Colon (tissue), 2 donors: Measurements from ENCODE around the gene SPATA45.

Experiments
- FAIRE-seq: peaks from 2 replicates; lab custom pipeline; 2012; peaks lifted over from hg19 to GRCh38; lab: Jason Lieb, UNC
- donor health status: control.
- donor health status: control.

Gene SPATA45

DNA sequence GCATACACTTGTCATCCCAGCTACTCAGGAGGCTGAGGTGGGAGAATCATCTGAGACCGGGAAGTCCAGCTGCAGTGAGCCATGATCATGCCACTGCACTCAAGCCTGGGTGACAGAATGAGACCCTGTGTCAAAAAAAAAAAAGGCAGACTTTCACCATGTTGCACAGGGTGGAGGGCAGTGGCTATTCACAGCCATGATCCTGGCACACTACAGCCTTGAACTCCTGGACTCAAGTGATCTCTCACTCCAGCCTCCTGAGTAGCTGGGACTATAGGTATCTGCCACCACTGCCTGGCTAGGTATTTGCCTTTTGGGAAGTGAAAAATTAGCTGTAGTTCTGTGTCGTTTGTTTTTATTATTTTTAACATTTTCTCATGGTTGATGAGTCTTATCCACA lies 19.1 kb downstream of the SPATA45 start:
- FAIRE-seq: no peak

DNA sequence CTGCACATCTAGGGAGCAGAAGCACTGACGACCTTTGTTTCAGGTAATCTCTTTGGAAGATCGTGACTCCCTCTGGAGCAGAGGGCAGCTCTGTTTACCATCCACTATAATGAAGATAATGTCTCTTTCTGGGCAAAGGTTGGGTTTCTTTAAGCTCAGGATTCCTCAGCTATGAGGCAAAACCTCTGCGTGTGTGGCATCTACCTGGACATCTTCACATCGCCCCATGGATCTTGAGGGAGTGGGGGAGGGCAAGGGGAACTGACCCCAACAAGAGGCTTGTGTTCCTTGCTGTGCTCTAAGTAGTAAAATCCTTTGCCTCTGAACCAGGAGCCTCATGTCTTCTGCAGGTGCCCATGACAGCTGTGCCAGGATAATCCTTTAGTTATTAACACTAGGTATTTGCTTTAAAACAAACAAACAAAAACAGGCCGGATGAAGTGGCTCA lies 19.6 kb downstream of the SPATA45 start:
- no peak for FAIRE-seq

DNA sequence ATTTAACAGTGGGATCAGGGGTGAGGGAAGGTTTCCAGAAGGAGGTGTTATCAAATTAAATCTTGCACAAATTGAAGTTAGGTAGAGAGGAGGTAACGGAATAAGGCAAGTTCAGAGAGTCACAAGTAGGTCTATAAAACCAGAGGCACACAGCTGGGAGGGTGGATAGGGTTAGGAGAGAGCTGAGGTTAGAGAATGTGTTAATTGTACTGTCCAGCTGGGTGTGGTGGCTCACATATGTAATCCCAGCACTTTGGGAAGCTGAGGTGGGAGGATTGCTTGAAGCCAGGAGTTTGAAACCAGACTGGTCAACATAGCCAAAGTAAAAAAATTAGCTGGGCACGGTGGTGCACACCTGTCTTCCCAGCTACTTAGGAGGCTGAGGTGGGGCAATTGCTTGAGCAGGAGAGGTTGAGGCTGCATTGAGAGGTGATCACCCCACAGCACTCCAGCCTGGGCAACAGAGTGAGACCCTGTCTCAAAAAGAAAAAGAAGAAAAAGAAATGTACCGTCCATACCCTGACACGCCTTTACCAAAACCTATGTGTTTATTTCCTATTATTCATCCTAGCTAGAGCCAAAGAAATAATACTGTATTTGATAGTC lies 20.2 kb downstream of the SPATA45 start:
- FAIRE-seq: no peak

DNA sequence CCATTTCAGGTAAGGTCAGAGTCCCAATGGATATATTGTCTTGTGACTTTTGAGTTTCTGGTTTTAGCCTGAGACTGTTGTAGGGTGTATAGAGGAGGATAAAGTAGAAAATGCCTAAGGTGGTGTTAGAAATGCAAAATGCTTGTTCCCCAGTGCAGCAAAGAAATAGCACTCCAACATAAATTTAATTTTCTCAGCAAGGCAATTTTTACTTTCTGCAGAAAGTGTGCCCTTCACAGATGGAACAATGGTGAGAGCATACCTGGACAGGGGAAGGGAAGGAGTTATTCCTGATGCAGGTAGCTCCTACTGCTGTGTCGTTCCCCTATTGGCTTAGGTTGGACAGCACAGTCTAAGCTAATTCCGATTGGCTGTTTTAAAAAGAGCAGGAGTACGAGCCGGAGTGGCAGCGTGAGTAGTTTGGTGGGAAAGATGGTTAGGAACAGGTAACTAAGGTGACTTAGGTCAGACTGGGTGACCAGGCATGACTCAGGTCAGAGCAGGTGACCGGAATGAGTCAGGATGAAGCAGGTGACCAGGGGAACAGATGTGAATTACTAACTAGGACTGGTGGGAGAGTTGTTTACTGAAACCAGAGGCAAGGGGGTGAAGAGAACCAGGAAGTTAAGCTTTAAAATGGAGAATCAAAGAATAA lies 21.5 kb downstream of the SPATA45 start:
- no peak for FAIRE-seq

DNA sequence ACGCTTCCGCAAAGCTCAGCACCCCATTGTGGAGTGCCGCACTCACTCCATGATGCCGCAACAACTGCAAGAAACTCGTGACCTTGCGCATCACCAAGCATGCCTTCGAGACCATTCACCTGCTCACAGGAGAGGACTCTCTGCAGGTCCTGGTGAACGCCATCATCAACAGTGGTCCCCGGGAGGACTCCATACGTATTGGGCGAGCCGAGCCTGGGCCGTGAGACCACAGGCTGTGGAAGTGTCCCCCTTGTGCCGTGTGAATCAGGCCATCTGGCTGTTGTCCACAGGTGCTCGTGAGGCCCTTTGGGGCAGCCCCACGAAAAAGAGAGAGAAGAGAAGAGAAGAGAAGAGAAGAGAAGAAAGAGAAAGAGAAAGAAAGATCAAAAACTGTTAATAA lies 23.2 kb downstream of the SPATA45 start:
- no peak for FAIRE-seq

DNA sequence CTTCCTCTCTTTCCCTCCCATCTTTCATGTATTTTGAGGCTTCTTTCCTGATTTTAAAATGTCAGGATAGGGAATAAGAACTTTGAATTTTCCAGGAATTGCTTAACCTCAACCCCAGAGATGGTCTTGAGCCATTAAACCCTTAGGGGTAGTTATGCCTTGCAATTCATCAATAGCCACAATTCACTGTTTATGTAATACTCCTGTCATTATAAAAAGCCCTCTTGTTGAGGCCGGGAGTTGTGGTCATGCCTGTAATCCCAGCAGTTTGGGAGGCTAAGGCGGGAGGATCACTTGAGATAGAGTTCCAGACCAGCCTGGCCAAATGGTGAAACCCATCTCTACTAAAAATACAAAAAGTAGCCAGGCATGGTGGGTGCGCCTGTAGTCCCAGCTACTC lies 24.5 kb downstream of the SPATA45 start:
- FAIRE-seq: no peak

GRCh38 chr1:212820969-212821368 lies 26.5 kb downstream of the SPATA45 start:
- FAIRE-seq: no peak

- no peak for FAIRE-seq
Observed at GRCh38 chr1:212819726-212820125, 27.7 kb downstream of the SPATA45 start.

DNA sequence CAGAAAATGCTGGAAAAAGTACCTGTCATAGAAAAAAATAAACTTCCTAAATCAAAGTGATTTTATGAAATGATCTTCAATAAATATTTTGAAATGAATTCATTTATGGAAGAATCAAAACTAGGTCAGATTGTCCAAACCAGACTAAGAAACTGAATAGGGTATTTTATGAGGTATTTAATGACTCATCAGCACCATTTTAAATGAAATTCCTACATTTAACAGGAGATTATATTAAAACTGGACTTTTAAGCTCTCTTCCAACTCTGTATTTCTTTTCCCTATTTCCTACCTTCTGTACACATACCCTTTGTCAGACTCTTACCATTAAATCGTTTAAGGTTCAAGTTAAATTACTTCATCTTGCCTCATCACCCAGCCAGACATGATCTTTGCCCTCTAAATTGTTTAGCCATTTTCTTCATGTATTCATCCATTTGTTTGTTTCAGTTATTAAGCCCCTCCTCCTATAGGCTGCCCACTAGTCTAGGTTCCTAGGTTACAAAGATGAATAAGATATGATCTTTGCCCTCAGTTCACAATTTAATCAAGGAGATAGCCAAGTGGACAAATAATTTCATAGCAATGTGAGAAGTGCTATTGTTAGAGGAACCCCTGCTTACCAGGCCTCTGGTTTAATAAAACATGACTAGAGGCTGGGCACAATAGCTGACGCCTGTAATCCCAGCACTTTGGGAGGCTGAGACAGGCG lies 30.7 kb downstream of the SPATA45 start:
- no peak for FAIRE-seq

DNA sequence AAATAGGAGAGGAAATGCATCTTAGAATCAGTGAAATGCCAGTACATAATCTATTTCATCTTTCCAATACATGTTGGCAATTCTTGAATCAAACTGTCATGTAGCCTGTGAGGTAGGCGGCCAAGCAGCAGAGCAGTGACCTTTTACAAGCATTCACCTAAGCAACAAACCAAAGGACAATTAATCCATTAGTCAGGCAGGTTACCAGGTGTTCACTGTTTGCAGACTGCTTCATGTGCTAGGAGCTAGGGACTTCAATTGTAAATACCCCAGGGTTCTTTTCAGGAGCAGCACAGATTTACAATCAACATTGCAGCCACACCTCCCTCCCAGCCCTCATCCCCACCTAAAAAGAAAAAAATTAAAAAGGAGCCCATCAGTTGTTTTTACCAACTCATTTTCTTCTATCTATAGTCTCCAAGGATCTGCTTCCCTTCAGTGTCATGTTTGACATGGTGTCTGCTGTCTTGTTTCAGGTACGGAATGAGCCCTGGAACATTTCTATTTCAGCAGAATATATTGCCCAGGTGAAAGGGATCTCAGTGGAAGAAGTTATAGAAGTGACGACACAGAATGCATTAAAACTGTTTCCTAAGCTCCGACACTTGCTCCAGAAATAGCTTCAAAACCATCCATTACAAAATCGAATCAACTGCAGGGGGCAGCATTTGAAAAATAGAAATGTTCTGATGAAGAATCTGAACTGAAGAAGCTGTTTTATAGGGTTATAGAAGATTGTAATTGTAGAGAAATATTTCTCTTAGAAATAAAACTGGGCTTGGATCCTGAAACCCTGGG lies 32.7 kb downstream of the SPATA45 start:
- no peak for FAIRE-seq

- FAIRE-seq: no peak
Observed at GRCh38 chr1:212805767-212806166, 41.7 kb downstream of the SPATA45 start.

- no peak for FAIRE-seq
Observed at GRCh38 chr1:212797681-212798080, 49.8 kb downstream of the SPATA45 start.

GRCh38 chr1:212794561-212795014 lies 52.9 kb downstream of the SPATA45 start:
- FAIRE-seq: no peak

GRCh38 chr1:212792396-212792908 lies 55.0 kb downstream of the SPATA45 start:
- no peak for FAIRE-seq

- FAIRE-seq: no peak
Observed at GRCh38 chr1:212791676-212792395, 55.6 kb downstream of the SPATA45 start, which contains the start of the genes NSL1 and TATDN3. Gene NSL1, minus strand, starts transcription at chr1:212791777. Its CDS starts 14 bp downstream, at chr1:212791763. Gene TATDN3, plus strand, starts transcription at chr1:212791894. Its CDS starts 28 bp downstream, at chr1:212791922.

GRCh38 chr1:212791261-212791675 lies 56.2 kb downstream of the SPATA45 start:
- FAIRE-seq: no peak

DNA sequence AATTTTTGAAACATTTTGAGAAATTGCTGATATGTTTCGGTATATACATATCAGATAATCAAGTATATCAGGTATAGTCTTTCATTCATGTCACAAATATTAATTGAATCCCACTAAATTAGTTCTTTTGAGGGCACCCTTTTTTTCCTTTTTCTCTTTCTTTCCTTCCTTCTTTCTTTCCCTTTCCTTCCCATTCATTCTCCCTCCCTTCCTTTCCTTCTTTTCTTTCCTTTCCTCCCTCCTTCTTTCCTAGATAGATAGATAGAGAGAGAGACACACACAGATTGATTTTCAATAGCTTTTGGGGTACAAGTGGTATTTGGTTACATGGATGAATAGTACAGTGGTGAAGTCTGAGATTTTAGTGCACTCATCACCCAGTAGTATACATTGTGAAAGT lies 61.6 kb downstream of the SPATA45 start:
- no peak for FAIRE-seq

GRCh38 chr1:212783976-212784375 lies 63.5 kb downstream of the SPATA45 start:
- FAIRE-seq: no peak

GRCh38 chr1:212782422-212783154 lies 64.9 kb downstream of the SPATA45 start:
- FAIRE-seq: no peak

DNA sequence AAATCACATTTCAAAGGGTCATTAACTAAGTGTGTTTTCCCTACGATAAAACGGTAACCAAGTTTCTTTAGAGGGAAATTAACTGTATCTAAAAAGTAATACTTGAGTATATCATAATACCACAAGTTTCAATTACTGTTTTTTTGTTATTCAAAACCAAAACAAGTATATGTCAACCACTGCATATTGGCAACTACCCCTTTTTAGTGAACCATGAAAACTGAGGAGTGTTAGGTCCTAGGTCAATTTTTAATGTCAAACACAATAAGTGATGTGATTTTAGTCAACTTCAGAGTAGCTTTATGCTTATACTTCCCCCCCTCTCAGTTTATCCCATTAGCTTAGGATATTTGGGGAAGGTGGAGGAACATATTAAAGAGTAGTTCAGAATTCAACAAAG lies 66.2 kb downstream of the SPATA45 start:
- no peak for FAIRE-seq

GRCh38 chr1:212780759-212781158 lies 66.7 kb downstream of the SPATA45 start:
- no peak for FAIRE-seq
